ENCODE measurements around the gene SCN9A.

Gene SCN9A

GRCh38 chr2:166332106-166332505 is 43.6 kb downstream of the SCN9A start:
- TF ChIP-seq, protein P1, sequence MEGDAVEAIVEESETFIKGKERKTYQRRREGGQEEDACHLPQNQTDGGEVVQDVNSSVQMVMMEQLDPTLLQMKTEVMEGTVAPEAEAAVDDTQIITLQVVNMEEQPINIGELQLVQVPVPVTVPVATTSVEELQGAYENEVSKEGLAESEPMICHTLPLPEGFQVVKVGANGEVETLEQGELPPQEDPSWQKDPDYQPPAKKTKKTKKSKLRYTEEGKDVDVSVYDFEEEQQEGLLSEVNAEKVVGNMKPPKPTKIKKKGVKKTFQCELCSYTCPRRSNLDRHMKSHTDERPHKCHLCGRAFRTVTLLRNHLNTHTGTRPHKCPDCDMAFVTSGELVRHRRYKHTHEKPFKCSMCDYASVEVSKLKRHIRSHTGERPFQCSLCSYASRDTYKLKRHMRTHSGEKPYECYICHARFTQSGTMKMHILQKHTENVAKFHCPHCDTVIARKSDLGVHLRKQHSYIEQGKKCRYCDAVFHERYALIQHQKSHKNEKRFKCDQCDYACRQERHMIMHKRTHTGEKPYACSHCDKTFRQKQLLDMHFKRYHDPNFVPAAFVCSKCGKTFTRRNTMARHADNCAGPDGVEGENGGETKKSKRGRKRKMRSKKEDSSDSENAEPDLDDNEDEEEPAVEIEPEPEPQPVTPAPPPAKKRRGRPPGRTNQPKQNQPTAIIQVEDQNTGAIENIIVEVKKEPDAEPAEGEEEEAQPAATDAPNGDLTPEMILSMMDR (IDR thresholded peaks at IDR 0.05), result no peak
- H3K36me3 ChIP-seq (ENCODE audit: control insufficient read depth, insufficient read depth, low read length), result no peaks in the 10 kb centered on the region

DNA sequence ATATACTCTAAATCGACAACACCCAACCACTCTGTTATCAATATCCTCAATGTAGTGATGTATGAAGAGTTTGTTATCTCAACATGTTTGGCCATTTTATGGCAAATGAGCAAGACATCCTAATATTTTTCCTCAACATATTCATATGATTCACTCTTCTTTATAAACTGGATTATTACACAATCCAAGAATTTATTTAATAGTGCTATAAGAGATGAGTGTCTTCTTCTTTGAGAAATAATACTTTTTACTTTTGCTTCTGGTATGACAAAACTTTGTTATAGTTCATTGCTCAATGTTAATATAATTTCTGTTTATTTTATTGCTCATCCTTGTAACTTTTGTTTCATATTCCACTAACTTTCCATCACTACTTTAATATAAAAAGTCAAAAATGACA is 44.3 kb downstream of the SCN9A start:
- H3K4me3 ChIP-seq (ENCODE audit: low read depth, low read length), result no peak overlapping the region
- H3K9me3 ChIP-seq (ENCODE audit: control insufficient read depth, low read length), result no peaks in the 10 kb centered on the region
- H3K36me3 ChIP-seq (ENCODE audit: control insufficient read depth, insufficient read depth, low read length), result no peaks in the 10 kb centered on the region
- no peaks in the 10 kb centered on the region for H3K79me2 ChIP-seq
- no peaks in the 10 kb centered on the region for H3K4me1 ChIP-seq
- no peak overlapping the region for H3K9ac ChIP-seq
- H3K27me3 ChIP-seq (ENCODE audit: control insufficient read depth, insufficient read depth, low read length), result no peaks in the 10 kb centered on the region
- TF ChIP-seq, protein P1 (IDR thresholded peaks at IDR 0.05), result no peak
- H3K4me2 ChIP-seq (ENCODE audit: low read length), result no peak overlapping the region
- H3K27ac ChIP-seq, result no peak overlapping the region
- no peak overlapping the region for H2AFZ ChIP-seq

More at GRCh38 chr2:166332106-166332505, 43.6 kb downstream of the SCN9A start:
- Histone ChIP-seq H3K27ac (no peak overlapping the region), H2AFZ (no peak overlapping the region), H3K9ac (no peak overlapping the region), H3K4me3 (ENCODE audit: low read depth, low read length) (no peak overlapping the region), H3K27me3 (ENCODE audit: control insufficient read depth, insufficient read depth, low read length) (no peaks in the 10 kb centered on the region), H3K4me2 (ENCODE audit: low read length) (no peak overlapping the region), H3K9me3 (ENCODE audit: control insufficient read depth, low read length) (no peaks in the 10 kb centered on the region), H3K79me2 (no peaks in the 10 kb centered on the region), H3K4me1 (no peaks in the 10 kb centered on the region)

GRCh38 chr2:166329465-166329864 is 46.3 kb downstream of the SCN9A start:
- Histone ChIP-seq H2AFZ (no peak overlapping the region), H3K36me3 (ENCODE audit: control insufficient read depth, insufficient read depth, low read length) (no peaks in the 10 kb centered on the region), H3K4me2 (ENCODE audit: low read length) (no peak overlapping the region), H3K9me3 (ENCODE audit: control insufficient read depth, low read length) (no peaks in the 10 kb centered on the region), H3K27ac (no peak overlapping the region), H3K4me1 (no peaks in the 10 kb centered on the region), H3K9ac (no peak overlapping the region), H3K27me3 (ENCODE audit: control insufficient read depth, insufficient read depth, low read length) (no peaks in the 10 kb centered on the region), H3K4me3 (ENCODE audit: low read depth, low read length) (no peak overlapping the region), H3K79me2 (no peaks in the 10 kb centered on the region)
- TF ChIP-seq, protein P1 (IDR thresholded peaks at IDR 0.05), result no peak

- Histone ChIP-seq H3K27ac (no peak overlapping the region), H3K4me1 (no peaks in the 10 kb centered on the region), H2AFZ (no peak overlapping the region), H3K36me3 (ENCODE audit: control insufficient read depth, insufficient read depth, low read length) (no peaks in the 10 kb centered on the region), H3K4me3 (ENCODE audit: low read depth, low read length) (no peak overlapping the region), H3K27me3 (ENCODE audit: control insufficient read depth, insufficient read depth, low read length) (no peaks in the 10 kb centered on the region), H3K9me3 (ENCODE audit: control insufficient read depth, low read length) (no peaks in the 10 kb centered on the region), H3K79me2 (no peaks in the 10 kb centered on the region), H3K9ac (no peak overlapping the region), H3K4me2 (ENCODE audit: low read length) (no peak overlapping the region)
- TF ChIP-seq, protein P1 (IDR thresholded peaks at IDR 0.05), result no peak
Observed at GRCh38 chr2:166328147-166328546, 47.6 kb downstream of the SCN9A start.

GRCh38 chr2:166321076-166321475 is 54.7 kb downstream of the SCN9A start:
- Histone ChIP-seq H3K27ac (no peak overlapping the region), H3K9ac (no peak overlapping the region), H3K27me3 (ENCODE audit: control insufficient read depth, insufficient read depth, low read length) (no peaks in the 10 kb centered on the region)

More at GRCh38 chr2:166321076-166321475, 54.7 kb downstream of the SCN9A start:
- Histone ChIP-seq H2AFZ (no peak overlapping the region), H3K79me2 (no peaks in the 10 kb centered on the region), H3K4me3 (ENCODE audit: low read depth, low read length) (no peak overlapping the region), H3K4me1 (no peaks in the 10 kb centered on the region), H3K4me2 (ENCODE audit: low read length) (no peak overlapping the region), H3K9me3 (ENCODE audit: control insufficient read depth, low read length) (no peaks in the 10 kb centered on the region), H3K36me3 (ENCODE audit: control insufficient read depth, insufficient read depth, low read length) (no peaks in the 10 kb centered on the region)
- TF ChIP-seq, protein P1 (IDR thresholded peaks at IDR 0.05), result no peak
